Thoracic aorta (tissue), 2 donors: Measurements from ENCODE around the gene EML3. TPM values are rescaled to one million over a fixed set of nuclear protein-coding genes. Genes with fewer than 3 reads are reported as not detected.
A peak's percentile ranks its signal among the peaks of the same experiment; 100 is the strongest.

ENCODE experiments used
- ATAC-seq: fragments of 150-250 bp; one replicate; pipeline ENCODE4 v1.8.0; 2017; ENCODE audit warnings: low read depth; ENCODE audit not compliant: insufficient number of reproducible peaks, low FRiP score
- DNase-seq: peaks from one replicate; pipeline ENCODE4 v3.0.0-alpha.2; 2020; ENCODE audit warnings: low spot score
- H3K27ac ChIP-seq, 2 donors: fragments of 200-600 bp; sonication (generic); 1 replicate in 1 of 2; 2 replicates in 1 of 2; pipeline ENCODE4 v1.5.1; 2016; ENCODE audit warnings: mild to moderate bottlenecking in 2 of 2, moderate library complexity in 2 of 2
- H3K27me3 ChIP-seq: fragments of 200-600 bp; sonication (generic); replicated peaks from 2 replicates; pipeline ENCODE4 v1.6.0; 2016; ENCODE audit warnings: mild to moderate bottlenecking; ENCODE audit not compliant: insufficient read depth
- H3K36me3 ChIP-seq: fragments of 200-600 bp; sonication (generic); one replicate; pipeline ENCODE4 v1.5.1; 2016
- H3K4me1 ChIP-seq, 2 donors: fragments of 200-600 bp; sonication (generic); 1 replicate in 1 of 2; 2 replicates in 1 of 2; pipeline versions ENCODE4 v1.5.1 to v1.6.0; 2016; ENCODE audit warnings: low read depth in 2 of 2, mild to moderate bottlenecking in 1 of 2; ENCODE audit not compliant: control insufficient read depth in 1 of 2
- H3K4me3 ChIP-seq: fragments of 200-600 bp; sonication (generic); 2 replicates; pipeline ENCODE4 v1.5.1; 2016; ENCODE audit warnings: mild to moderate bottlenecking
- H3K9me3 ChIP-seq: fragments of 200-600 bp; sonication (generic); 2 replicates; pipeline ENCODE4 v1.5.1; 2016
- CTCF ChIP-seq: fragments of 200-600 bp; sonication (generic); IDR thresholded peaks from one replicate; pipeline ENCODE4 v1.5.1; 2019; ENCODE audit warnings: antibody characterized with exemption
- total RNA-seq, 2 donors: library from RNA; depleted of rRNA; stranded (reverse); fragments of >200 nt; gene quantifications; one replicate each; pipeline versions ENCODE4 v1.1.0 to v1.2.3, GENCODE V29; 2016

EML3 gene
- total RNA-seq, 2 donors from 2014 or later = 106 to 111 TPM

GRCh38 chr11:62580959-62581715, 31.4 kb downstream of the EML3 start:
- no peaks in the 10 kb centered on the region for H3K27me3 ChIP-seq

GRCh38 chr11:62579252-62579651, 33.3 kb downstream of the EML3 start:
- peaks cover 14 to 20% of the 10 kb centered on the region in 2 donors for H3K4me1 ChIP-seq
- ATAC-seq (no peak), DNase-seq (no peak)
- H3K36me3 ChIP-seq = peaks cover 12% of the 10 kb centered on the region
- H3K9me3 ChIP-seq = no peaks in the 10 kb centered on the region
- H3K4me3 ChIP-seq = no peak overlapping the region
- H3K27ac ChIP-seq = no peak overlapping the region
- H3K27me3 ChIP-seq = no peaks in the 10 kb centered on the region
- no peak for TF ChIP-seq CTCF

More at GRCh38 chr11:62580959-62581715, 31.4 kb downstream of the EML3 start:
- no peak overlapping the region for H3K27ac ChIP-seq
- peaks cover 17% of the 10 kb centered on the region for H3K36me3 ChIP-seq
- no peak overlapping the region for H3K4me3 ChIP-seq
- H3K9me3 ChIP-seq = no peaks in the 10 kb centered on the region
- no peak for TF ChIP-seq CTCF
- DNase-seq (no peak), ATAC-seq (no peak)
- H3K4me1 ChIP-seq = peaks cover 0 to 4% of the 10 kb centered on the region in 2 donors

GRCh38 chr11:62578541-62578940, 34.0 kb downstream of the EML3 start:
- no peaks in the 10 kb centered on the region for H3K9me3 ChIP-seq
- peaks cover 12% of the 10 kb centered on the region for H3K36me3 ChIP-seq
- no peaks in the 10 kb centered on the region for H3K27me3 ChIP-seq
- no peak for TF ChIP-seq CTCF
- no peak overlapping the region for H3K4me3 ChIP-seq
- no peak overlapping the region for H3K27ac ChIP-seq
- no peak for ATAC-seq
- peaks cover 14 to 20% of the 10 kb centered on the region in 2 donors for H3K4me1 ChIP-seq
- DNase-seq = no peak

GRCh38 chr11:62577046-62577714, 35.4 kb downstream of the EML3 start:
- TF ChIP-seq CTCF = no peak
- Histone ChIP-seq H3K9me3 (no peaks in the 10 kb centered on the region), H3K4me3 (no peak overlapping the region), H3K27ac (no peak overlapping the region), H3K4me1 (peaks cover 19 to 31% of the 10 kb centered on the region in 2 donors), H3K36me3 (peaks cover 12% of the 10 kb centered on the region), H3K27me3 (no peaks in the 10 kb centered on the region)
- ATAC-seq (no peak), DNase-seq (no peak)

- Histone ChIP-seq H3K4me1 (peaks cover 19 to 40% of the 10 kb centered on the region in 2 donors), H3K4me3 (peak overlapping the region; percentile 94), H3K27me3 (no peaks in the 10 kb centered on the region), H3K27ac (peak overlapping the region; percentile 90 to 94), H3K9me3 (no peaks in the 10 kb centered on the region), H3K36me3 (peaks cover 25% of the 10 kb centered on the region)
- ATAC-seq (no peak), DNase-seq (no peak)
- no peak for TF ChIP-seq CTCF
Observed at GRCh38 chr11:62575837-62576236, 36.7 kb downstream of the EML3 start.
